Omental fat pad (tissue), 4 donors: ENCODE data around the gene HSPA13. TPM values are rescaled to one million over a fixed set of nuclear protein-coding genes. Genes with fewer than 3 reads are reported as not detected.

Experiments
- ATAC-seq: fragments of 150-250 bp; one replicate; pipeline ENCODE4 v1.9.1; 2016; ENCODE audit warnings: mild to moderate bottlenecking, moderate library complexity; ENCODE audit not compliant: low FRiP score
- DNase-seq: peaks from one replicate; pipeline ENCODE4 v3.0.0-alpha.2; 2019; ENCODE audit warnings: low spot score
- CTCF ChIP-seq, 3 donors: fragments of 450-650 bp; IDR thresholded peaks; one replicate each; pipeline ENCODE4 v1.5.1; 2016 to 2017; ENCODE audit warnings: antibody characterized with exemption in 3 of 3, mild to moderate bottlenecking in 3 of 3, moderate library complexity in 2 of 3
- total RNA-seq, 4 donors: library from RNA; depleted of rRNA; stranded (reverse); fragments of >200 nt; gene quantifications; one replicate each; pipeline ENCODE4 v1.1.0, GENCODE V29; 2016

HSPA13 gene
- total RNA-seq, 4 donors from 2014 or later = 17.2 to 24.5 (median 20.0) TPM

DNA sequence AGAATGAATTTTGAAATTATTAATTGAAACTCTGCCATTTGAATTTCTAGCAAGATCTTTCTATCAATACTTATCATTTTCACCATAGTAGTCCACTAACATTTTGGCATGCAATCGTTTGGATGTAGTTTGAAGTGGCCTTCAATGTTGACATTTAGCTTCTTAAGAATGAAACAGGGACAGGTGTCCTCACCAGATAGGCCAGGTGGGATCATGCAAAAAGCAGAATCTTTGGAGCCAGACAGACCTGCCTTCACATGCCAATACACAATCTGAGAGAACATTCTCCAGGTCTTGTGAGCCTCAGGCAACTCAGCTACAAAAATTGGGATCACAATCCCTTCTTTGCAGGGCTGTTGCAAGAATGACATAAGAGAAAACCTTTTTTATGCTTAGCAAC, 18.3 kb upstream of the HSPA13 start:
- no peak for TF ChIP-seq CTCF (IDR thresholded peaks at IDR 0.05)
- no peak for DNase-seq
- no peak for ATAC-seq

- DNase-seq = no peak
- ATAC-seq = no peak
- TF ChIP-seq CTCF (IDR thresholded peaks at IDR 0.05) = no peak
Measured at GRCh38 chr21:14388282-14388681, 5.3 kb upstream of the HSPA13 start.

DNA sequence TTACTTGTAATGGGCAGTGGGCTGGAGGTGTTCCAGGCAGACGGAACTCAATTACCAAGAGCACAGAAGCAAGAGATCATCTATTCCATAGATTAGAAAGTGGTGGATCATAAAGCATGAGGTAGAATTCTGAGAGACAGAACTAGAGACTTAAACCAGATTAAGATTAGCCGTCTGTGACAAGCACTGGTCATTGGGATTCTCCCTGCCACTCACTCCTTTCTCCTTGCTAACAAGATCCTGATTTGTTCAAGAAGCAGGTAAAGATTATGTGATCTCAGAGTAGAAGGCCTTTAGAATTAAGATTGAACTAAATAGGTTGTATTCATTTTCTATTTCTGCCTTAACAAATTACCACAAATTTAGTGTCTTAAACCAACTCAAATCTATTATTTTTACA, 1.5 kb upstream of the HSPA13 start:
- DNase-seq (no peak), ATAC-seq (no peak)
- no peak for TF ChIP-seq CTCF (IDR thresholded peaks at IDR 0.05)

- DNase-seq (no peak), ATAC-seq (peak; percentile 66)
- TF ChIP-seq CTCF (IDR thresholded peaks at IDR 0.05) = no peak
Measured at GRCh38 chr21:14383596-14384180, 742 bp upstream of the HSPA13 start.

GRCh38 chr21:14382486-14382834, 486 bp downstream of the HSPA13 start:
- DNase-seq (no peak), ATAC-seq (peak; percentile 0)
- TF ChIP-seq CTCF (IDR thresholded peaks at IDR 0.05) = no peak

DNA sequence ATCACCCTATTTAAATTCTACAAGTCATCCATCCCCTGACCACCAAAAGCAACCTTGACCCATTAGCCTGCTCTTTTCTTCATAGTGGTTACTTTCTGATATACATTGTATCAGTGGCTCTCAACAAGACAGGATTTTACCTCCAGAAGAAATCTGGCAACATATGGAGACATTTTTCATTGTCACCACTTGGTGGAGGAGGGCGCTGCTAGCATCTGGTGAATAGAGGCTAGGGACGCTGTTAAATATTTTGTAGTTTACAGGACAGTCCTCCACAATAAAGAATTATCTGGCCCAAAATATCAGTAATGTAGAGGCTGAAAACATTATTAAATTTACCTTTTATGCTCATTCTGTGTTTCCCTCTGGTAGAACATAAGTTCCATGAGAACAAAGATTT, 6.1 kb downstream of the HSPA13 start:
- no peak for DNase-seq
- no peak for ATAC-seq
- no peak for TF ChIP-seq CTCF (IDR thresholded peaks at IDR 0.05)

DNA sequence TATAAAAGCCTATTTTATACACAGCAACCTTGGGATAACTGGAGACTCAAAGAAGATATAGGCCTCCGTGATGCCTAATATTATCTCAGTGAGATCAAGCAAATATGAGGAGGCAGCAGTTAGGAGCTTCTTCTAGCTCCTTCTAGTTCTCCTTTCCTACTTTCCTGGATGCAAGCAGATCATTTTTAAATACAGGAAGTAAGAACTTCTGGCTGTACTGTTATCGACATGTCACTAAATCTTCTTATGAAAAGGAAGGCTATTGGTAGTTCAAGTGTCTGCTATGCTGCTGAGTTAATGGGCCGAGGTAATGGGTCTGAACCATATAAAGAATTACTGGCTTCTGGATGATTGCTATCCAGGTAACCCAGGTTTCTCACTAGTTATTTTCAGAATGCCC, 15.9 kb downstream of the HSPA13 start:
- ATAC-seq (no peak), DNase-seq (no peak)
- no peak for TF ChIP-seq CTCF (IDR thresholded peaks at IDR 0.05)
